Astrocyte of the hippocampus (primary cell): ENCODE results near the gene C5orf46.
A peak's percentile ranks its signal among the peaks of the same experiment; 100 is the strongest.
"Not testable (repeated sequence)": the region's sequence is repeated elsewhere in the genome, so short reads cannot be mapped to it uniquely, and the experiment has no call there.

Source experiments
- DNase-seq: peaks from one replicate; pipeline ENCODE4 v3.0.0; 2011; ENCODE audit warnings: low read depth, low spot score

Gene C5orf46

GRCh38 chr5:147906326-147907095, at the start of gene C5orf46:
Gene C5orf46 (minus strand): TSS chr5:147906538. CDS start chr5:147906501, 37 bp downstream.
- DNase-seq, result peak; percentile 68

GRCh38 chr5:147954971-147955370, 48.6 kb upstream of the C5orf46 start:
- no peak for DNase-seq

- DNase-seq, result peak; percentile 56
Measured at GRCh38 chr5:147949711-147950573, 43.6 kb upstream of the C5orf46 start.

GRCh38 chr5:147946658-147947274, 40.4 kb upstream of the C5orf46 start:
- DNase-seq, result not testable (repeated sequence)

GRCh38 chr5:147939431-147940114, 33.2 kb upstream of the C5orf46 start:
- DNase-seq, result peak; percentile 21

GRCh38 chr5:147935032-147935431, 28.7 kb upstream of the C5orf46 start:
- DNase-seq, result peak; percentile 82

- DNase-seq, result no peak
Measured at GRCh38 chr5:147930769-147931168, 24.4 kb upstream of the C5orf46 start.

- no peak for DNase-seq
Measured at GRCh38 chr5:147927901-147928300, 21.6 kb upstream of the C5orf46 start.

GRCh38 chr5:147925020-147925419, 18.7 kb upstream of the C5orf46 start:
- DNase-seq, result no peak

- DNase-seq, result no peak
Measured at GRCh38 chr5:147921136-147921535, 14.8 kb upstream of the C5orf46 start.

GRCh38 chr5:147920420-147921030, 14.2 kb upstream of the C5orf46 start:
- DNase-seq, result no peak

GRCh38 chr5:147918899-147919298, 12.6 kb upstream of the C5orf46 start:
- DNase-seq, result no peak

GRCh38 chr5:147918101-147918685, 11.9 kb upstream of the C5orf46 start:
- no peak for DNase-seq

- no peak for DNase-seq
Measured at GRCh38 chr5:147913786-147914185, 7.4 kb upstream of the C5orf46 start.

GRCh38 chr5:147912011-147912410, 5.7 kb upstream of the C5orf46 start:
- no peak for DNase-seq

- DNase-seq, result no peak
Measured at GRCh38 chr5:147911427-147911826, 5.1 kb upstream of the C5orf46 start.

GRCh38 chr5:147904110-147904509, 2.2 kb downstream of the C5orf46 start:
- DNase-seq, result no peak

GRCh38 chr5:147902609-147903115, 3.7 kb downstream of the C5orf46 start:
- no peak for DNase-seq

- peak; percentile 96 for DNase-seq
Measured at GRCh38 chr5:147901599-147902039, 4.7 kb downstream of the C5orf46 start.

- DNase-seq, result peak; percentile 57
Measured at GRCh38 chr5:147898875-147899401, 7.4 kb downstream of the C5orf46 start.
